Measurements from ENCODE around the gene ARMC9. TPM values are rescaled to one million over a fixed set of nuclear protein-coding genes. Genes with fewer than 3 reads are reported as not detected.

Gene ARMC9
- total RNA-seq, 4 donors from 2014 or later, result 0.20 to 7.2 (median 3.2) TPM

GRCh38 chr2:231197706-231198290 is 633 bp upstream of the ARMC9 start:
- in situ Hi-C loops (cut with MboI; ENCODE audit: low sequenced_read_pairs in 4 of 4), result no loop called here
- no peak for TF ChIP-seq POLR2A (IDR thresholded peaks at IDR 0.05)
- TF ChIP-seq, protein P1, sequence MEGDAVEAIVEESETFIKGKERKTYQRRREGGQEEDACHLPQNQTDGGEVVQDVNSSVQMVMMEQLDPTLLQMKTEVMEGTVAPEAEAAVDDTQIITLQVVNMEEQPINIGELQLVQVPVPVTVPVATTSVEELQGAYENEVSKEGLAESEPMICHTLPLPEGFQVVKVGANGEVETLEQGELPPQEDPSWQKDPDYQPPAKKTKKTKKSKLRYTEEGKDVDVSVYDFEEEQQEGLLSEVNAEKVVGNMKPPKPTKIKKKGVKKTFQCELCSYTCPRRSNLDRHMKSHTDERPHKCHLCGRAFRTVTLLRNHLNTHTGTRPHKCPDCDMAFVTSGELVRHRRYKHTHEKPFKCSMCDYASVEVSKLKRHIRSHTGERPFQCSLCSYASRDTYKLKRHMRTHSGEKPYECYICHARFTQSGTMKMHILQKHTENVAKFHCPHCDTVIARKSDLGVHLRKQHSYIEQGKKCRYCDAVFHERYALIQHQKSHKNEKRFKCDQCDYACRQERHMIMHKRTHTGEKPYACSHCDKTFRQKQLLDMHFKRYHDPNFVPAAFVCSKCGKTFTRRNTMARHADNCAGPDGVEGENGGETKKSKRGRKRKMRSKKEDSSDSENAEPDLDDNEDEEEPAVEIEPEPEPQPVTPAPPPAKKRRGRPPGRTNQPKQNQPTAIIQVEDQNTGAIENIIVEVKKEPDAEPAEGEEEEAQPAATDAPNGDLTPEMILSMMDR (IDR thresholded peaks at IDR 0.05 in 4 of 5, conservative IDR thresholded peaks at IDR 0.05 in 1 of 5), result no peak
- Histone ChIP-seq H3K27me3 (no peaks in the 10 kb centered on the region), H3K4me3 (peak overlapping the region; percentile 81 to 92 (median 88)), H3K27ac (peak overlapping the region in 1 of 4 donors; percentile 25), H3K4me1 (peaks cover 10 to 15% of the 10 kb centered on the region in 2 donors), H3K9me3 (no peaks in the 10 kb centered on the region), H3K36me3 (no peaks in the 10 kb centered on the region)
- ATAC-seq (no peak), DNase-seq (no peak)
- intact Hi-C loops (cut with DNase I; ENCODE audit: low total_unique reads), result no loop called here

GRCh38 chr2:231199219-231199618 is 788 bp downstream of the ARMC9 start:
- Histone ChIP-seq H3K4me3 (peak overlapping the region; percentile 81 to 92 (median 88)), H3K27me3 (no peaks in the 10 kb centered on the region), H3K4me1 (peaks cover 10 to 15% of the 10 kb centered on the region in 2 donors), H3K27ac (no peak overlapping the region), H3K9me3 (no peaks in the 10 kb centered on the region), H3K36me3 (no peaks in the 10 kb centered on the region)
- ATAC-seq (no peak), DNase-seq (no peak)
- in situ Hi-C loops (cut with MboI; ENCODE audit: low sequenced_read_pairs in 4 of 4), result no loop called here
- no peak for TF ChIP-seq POLR2A (IDR thresholded peaks at IDR 0.05)
- TF ChIP-seq, protein P1 (IDR thresholded peaks at IDR 0.05 in 4 of 5, conservative IDR thresholded peaks at IDR 0.05 in 1 of 5), result no peak
- intact Hi-C loops (cut with DNase I; ENCODE audit: low total_unique reads), result no loop called here

GRCh38 chr2:231200805-231201474 is 2.5 kb downstream of the ARMC9 start:
- intact Hi-C loops (cut with DNase I; ENCODE audit: low total_unique reads) (no loop called here), in situ Hi-C loops (cut with MboI; ENCODE audit: low sequenced_read_pairs in 4 of 4) (no loop called here)
- H3K4me1 ChIP-seq, result peaks cover 10 to 15% of the 10 kb centered on the region in 2 donors
- no peak for DNase-seq
- no peak for ATAC-seq
- H3K4me3 ChIP-seq, result no peak overlapping the region
- no peaks in the 10 kb centered on the region for H3K36me3 ChIP-seq
- H3K9me3 ChIP-seq, result no peaks in the 10 kb centered on the region
- H3K27me3 ChIP-seq, result no peaks in the 10 kb centered on the region
- TF ChIP-seq, protein P1 (IDR thresholded peaks at IDR 0.05 in 4 of 5, conservative IDR thresholded peaks at IDR 0.05 in 1 of 5), result no peak
- no peak for TF ChIP-seq POLR2A (IDR thresholded peaks at IDR 0.05)
- H3K27ac ChIP-seq, result no peak overlapping the region

- no peaks in the 10 kb centered on the region for H3K9me3 ChIP-seq
- H3K36me3 ChIP-seq, result no peaks in the 10 kb centered on the region
- intact Hi-C loops (cut with DNase I; ENCODE audit: low total_unique reads) (no loop called here), in situ Hi-C loops (cut with MboI; ENCODE audit: low sequenced_read_pairs in 4 of 4) (no loop called here)
- no peaks in the 10 kb centered on the region for H3K27me3 ChIP-seq
- ATAC-seq (no peak), DNase-seq (no peak)
- no peak overlapping the region for H3K4me3 ChIP-seq
- peaks cover 10 to 15% of the 10 kb centered on the region in 2 donors for H3K4me1 ChIP-seq
- H3K27ac ChIP-seq, result no peak overlapping the region
- TF ChIP-seq, protein P1 (IDR thresholded peaks at IDR 0.05 in 4 of 5, conservative IDR thresholded peaks at IDR 0.05 in 1 of 5), result no peak
- TF ChIP-seq POLR2A (IDR thresholded peaks at IDR 0.05), result no peak
Observed at GRCh38 chr2:231201475-231201814, 3.0 kb downstream of the ARMC9 start.

All from gastrocnemius medialis (tissue), 4 donors.